Peyer's patch (tissue), 4 donors: ENCODE measurements around the gene COPZ1. TPM values are rescaled to one million over a fixed set of nuclear protein-coding genes. Genes with fewer than 3 reads are reported as not detected.
A peak's percentile ranks its signal among the peaks of the same experiment; 100 is the strongest.

Experiments
- DNase-seq, 3 donors: peaks; one replicate each; pipeline ENCODE4 v3.0.0-alpha.2; 2017 to 2019
- H3K27ac ChIP-seq, 4 donors: fragments of 200-600 bp; sonication (generic); one replicate each; pipeline ENCODE4 v1.5.1; 2016 to 2019
- H3K27me3 ChIP-seq, 2 donors: fragments of 200-600 bp; sonication (generic); one replicate each; pipeline ENCODE4 v1.5.1; 2019
- H3K36me3 ChIP-seq, 3 donors: fragments of 200-600 bp; sonication (generic); one replicate each; pipeline ENCODE4 v1.5.1; 2016 to 2019
- H3K4me1 ChIP-seq, 4 donors: fragments of 200-600 bp; sonication (generic); one replicate each; pipeline ENCODE4 v1.5.1; 2016 to 2019
- H3K4me3 ChIP-seq, 4 donors: fragments of 200-600 bp; sonication (generic); 1 replicate in 3 of 4; 2 replicates in 1 of 4; pipeline ENCODE4 v1.5.1; 2016 to 2019; ENCODE audit warnings: mild to moderate bottlenecking in 1 of 4
- H3K9me3 ChIP-seq, 4 donors: fragments of 200-600 bp; sonication (generic); one replicate each; pipeline ENCODE4 v1.5.1; 2016 to 2019; ENCODE audit warnings: mild to moderate bottlenecking in 1 of 4
- POLR2A ChIP-seq, 2 donors: fragments of 450-650 bp; IDR thresholded peaks; one replicate each; pipeline ENCODE4 v1.5.1; 2017; ENCODE audit warnings: antibody characterized with exemption in 2 of 2, mild to moderate bottlenecking in 2 of 2, moderate library complexity in 2 of 2
- total RNA-seq, 4 donors: library from RNA; depleted of rRNA; stranded (reverse); fragments of >200 nt; gene quantifications; one replicate each; pipeline ENCODE4 v1.1.0, GENCODE V29; 2016
- TF ChIP-seq, protein P1 (sequence below), 6 experiments: fragments of 450-650 bp in 4 of 6; fragments of 200-600 bp in 2 of 6; sonication (generic) in 1 of 6; IDR thresholded peaks; one replicate each; pipeline ENCODE4 v1.5.1; 2017 to 2019; ENCODE audit warnings: antibody characterized with exemption in 6 of 6, mild to moderate bottlenecking in 3 of 6, moderate library complexity in 1 of 6

Gene COPZ1
- total RNA-seq, 4 donors from 2014 or later, result 42.4 to 66.9 (median 54.2) TPM

GRCh38 chr12:54385251-54385914 lies 60.5 kb downstream of the COPZ1 start:
- peak in 1 of 3 donors; percentile 56 for DNase-seq
- Histone ChIP-seq H3K4me3 (no peak overlapping the region), H3K36me3 (no peaks in the 10 kb centered on the region), H3K9me3 (no peaks in the 10 kb centered on the region), H3K27ac (peak overlapping the region in 3 of 4 donors; percentile 49 to 69 (median 60)), H3K4me1 (peaks cover 0 to 21% (median 7%) of the 10 kb centered on the region in 4 donors), H3K27me3 (no peaks in the 10 kb centered on the region)
- no peak for TF ChIP-seq POLR2A (IDR thresholded peaks at IDR 0.05)
- TF ChIP-seq, protein P1, sequence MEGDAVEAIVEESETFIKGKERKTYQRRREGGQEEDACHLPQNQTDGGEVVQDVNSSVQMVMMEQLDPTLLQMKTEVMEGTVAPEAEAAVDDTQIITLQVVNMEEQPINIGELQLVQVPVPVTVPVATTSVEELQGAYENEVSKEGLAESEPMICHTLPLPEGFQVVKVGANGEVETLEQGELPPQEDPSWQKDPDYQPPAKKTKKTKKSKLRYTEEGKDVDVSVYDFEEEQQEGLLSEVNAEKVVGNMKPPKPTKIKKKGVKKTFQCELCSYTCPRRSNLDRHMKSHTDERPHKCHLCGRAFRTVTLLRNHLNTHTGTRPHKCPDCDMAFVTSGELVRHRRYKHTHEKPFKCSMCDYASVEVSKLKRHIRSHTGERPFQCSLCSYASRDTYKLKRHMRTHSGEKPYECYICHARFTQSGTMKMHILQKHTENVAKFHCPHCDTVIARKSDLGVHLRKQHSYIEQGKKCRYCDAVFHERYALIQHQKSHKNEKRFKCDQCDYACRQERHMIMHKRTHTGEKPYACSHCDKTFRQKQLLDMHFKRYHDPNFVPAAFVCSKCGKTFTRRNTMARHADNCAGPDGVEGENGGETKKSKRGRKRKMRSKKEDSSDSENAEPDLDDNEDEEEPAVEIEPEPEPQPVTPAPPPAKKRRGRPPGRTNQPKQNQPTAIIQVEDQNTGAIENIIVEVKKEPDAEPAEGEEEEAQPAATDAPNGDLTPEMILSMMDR (IDR thresholded peaks at IDR 0.05), result no peak

- no peak overlapping the region for H3K4me3 ChIP-seq
- DNase-seq, result no peak
- H3K36me3 ChIP-seq, result no peaks in the 10 kb centered on the region
- no peaks in the 10 kb centered on the region for H3K9me3 ChIP-seq
- peaks cover 0 to 31% (median 7%) of the 10 kb centered on the region in 4 donors for H3K4me1 ChIP-seq
- no peaks in the 10 kb centered on the region for H3K27me3 ChIP-seq
- TF ChIP-seq POLR2A (IDR thresholded peaks at IDR 0.05), result no peak
- TF ChIP-seq, protein P1 (IDR thresholded peaks at IDR 0.05), result no peak
- H3K27ac ChIP-seq, result no peak overlapping the region
These were observed 61.6 kb downstream of the COPZ1 start for GRCh38 chr12:54386403-54387113.

DNA sequence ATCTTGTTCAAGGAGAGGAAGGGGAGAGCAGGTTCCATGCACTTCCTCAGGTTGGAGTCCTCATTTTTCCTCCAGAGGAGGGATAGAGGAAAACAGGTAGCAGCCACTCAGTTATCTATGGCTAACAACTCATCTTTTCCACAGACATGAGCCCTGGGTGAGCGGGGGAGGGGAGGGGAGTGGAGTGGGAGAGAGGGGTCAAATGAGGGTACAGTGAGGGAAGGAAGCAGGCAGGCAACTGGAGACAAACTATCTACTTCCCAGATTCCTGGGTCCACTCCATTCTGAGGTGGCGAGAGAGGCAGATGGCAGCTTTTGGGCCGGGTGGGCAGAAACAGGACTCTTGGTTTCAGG lies 62.2 kb downstream of the COPZ1 start:
- peaks cover 0 to 32% (median 9%) of the 10 kb centered on the region in 4 donors for H3K4me1 ChIP-seq
- no peaks in the 10 kb centered on the region for H3K36me3 ChIP-seq
- H3K9me3 ChIP-seq, result no peaks in the 10 kb centered on the region
- no peak overlapping the region for H3K27ac ChIP-seq
- no peak for DNase-seq
- no peaks in the 10 kb centered on the region for H3K27me3 ChIP-seq
- no peak overlapping the region for H3K4me3 ChIP-seq
- TF ChIP-seq, protein P1 (IDR thresholded peaks at IDR 0.05), result no peak
- TF ChIP-seq POLR2A (IDR thresholded peaks at IDR 0.05), result no peak

DNA sequence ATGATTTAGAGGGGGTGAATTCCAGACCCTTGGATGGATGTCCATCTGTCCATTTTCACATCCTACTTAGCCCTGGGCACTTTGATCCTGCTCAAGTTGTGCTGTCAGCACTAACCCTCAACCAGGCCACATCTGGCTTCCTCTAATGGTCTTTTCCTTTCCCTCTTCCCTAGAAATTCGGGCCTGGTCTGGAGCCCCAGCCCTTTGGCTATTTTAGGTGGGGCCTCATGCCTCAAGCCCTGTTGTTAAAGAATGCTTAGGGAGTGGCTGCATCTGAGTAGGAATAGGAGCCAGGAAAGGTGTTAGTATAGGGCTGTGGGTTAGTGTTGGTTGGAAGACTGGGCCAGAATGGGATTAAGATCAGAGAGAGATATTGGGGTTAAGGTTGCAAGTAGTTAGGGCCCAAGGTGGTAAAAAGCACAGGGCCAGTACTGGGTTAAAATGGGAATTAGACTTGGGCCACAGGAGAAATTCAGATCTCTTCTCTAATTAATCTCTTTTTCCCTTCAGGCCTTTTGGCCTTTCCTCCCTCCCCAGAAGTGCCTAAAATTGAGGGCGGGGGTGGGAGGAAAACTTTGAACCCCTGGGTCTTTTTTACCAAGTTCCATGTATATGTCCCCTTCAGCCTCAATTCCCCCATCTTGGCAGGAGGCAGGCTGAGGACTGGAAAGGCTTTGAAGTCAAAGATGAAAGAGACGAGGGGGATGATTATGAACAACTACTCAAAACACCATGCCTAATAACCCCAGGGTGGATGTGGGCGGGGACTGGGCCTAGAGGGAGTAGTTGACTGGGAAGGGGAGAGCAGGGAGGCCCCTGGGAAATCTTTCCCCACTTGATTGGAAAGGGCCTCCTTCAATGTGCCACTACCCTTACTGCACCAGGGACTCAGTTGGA lies 63.6 kb downstream of the COPZ1 start:
- H3K4me1 ChIP-seq, result peaks cover 0 to 32% (median 9%) of the 10 kb centered on the region in 4 donors
- DNase-seq, result no peak
- no peaks in the 10 kb centered on the region for H3K36me3 ChIP-seq
- H3K9me3 ChIP-seq, result no peaks in the 10 kb centered on the region
- H3K27ac ChIP-seq, result no peak overlapping the region
- no peaks in the 10 kb centered on the region for H3K27me3 ChIP-seq
- TF ChIP-seq, protein P1 (IDR thresholded peaks at IDR 0.05), result no peak
- no peak for TF ChIP-seq POLR2A (IDR thresholded peaks at IDR 0.05)
- no peak overlapping the region for H3K4me3 ChIP-seq

GRCh38 chr12:54389134-54389508 lies 64.2 kb downstream of the COPZ1 start:
- no peak overlapping the region for H3K4me3 ChIP-seq

More at GRCh38 chr12:54389134-54389508, 64.2 kb downstream of the COPZ1 start:
- no peak for DNase-seq
- no peaks in the 10 kb centered on the region for H3K27me3 ChIP-seq
- peaks cover 0 to 32% (median 9%) of the 10 kb centered on the region in 4 donors for H3K4me1 ChIP-seq
- TF ChIP-seq, protein P1 (IDR thresholded peaks at IDR 0.05), result no peak
- TF ChIP-seq POLR2A (IDR thresholded peaks at IDR 0.05), result no peak
- H3K27ac ChIP-seq, result no peak overlapping the region
- no peaks in the 10 kb centered on the region for H3K36me3 ChIP-seq
- H3K9me3 ChIP-seq, result no peaks in the 10 kb centered on the region
